Measurements from ENCODE around the gene SLC25A28.
"Not testable (repeated sequence)": the region's sequence is repeated elsewhere in the genome, so short reads cannot be mapped to it uniquely, and the experiment has no call there.

GRCh38 chr10:99625124-99625523, 4.9 kb upstream of the SLC25A28 start:
- not testable (repeated sequence) for TF ChIP-seq EZH2 (IDR thresholded peaks at IDR 0.05; ENCODE audit: borderline replicate concordance, low read depth, low read length, poor library complexity, severe bottlenecking); CTCF (conservative IDR thresholded peaks at IDR 0.05; ENCODE audit: low read depth, low read length)

Measured in A673 (cell line).